ENCODE measurements around the gene CHRNA10. TPM values are rescaled to one million over a fixed set of nuclear protein-coding genes. Genes with fewer than 3 reads are reported as not detected.
"Not testable (repeated sequence)": the region's sequence is repeated elsewhere in the genome, so short reads cannot be mapped to it uniquely, and the experiment has no call there.

CHRNA10 gene
- total and polyA plus RNA-seq, 4 donors, result 0.10 to 1.7 (median 0.36) TPM

- Histone ChIP-seq H3K4me1 (ENCODE audit: control insufficient read depth in 4 of 4, insufficient read depth in 4 of 4, low read length in 3 of 4) (no peaks in the 10 kb centered on the region), H3K27ac (ENCODE audit: low read depth in 1 of 2, low read length in 2 of 2) (no peak overlapping the region), H3K9me3 (ENCODE audit: control insufficient read depth in 4 of 4, low read length in 3 of 4) (no peaks in the 10 kb centered on the region), H3K27me3 (ENCODE audit: control insufficient read depth in 4 of 4, insufficient read depth in 4 of 4, low read length in 3 of 4) (no peaks in the 10 kb centered on the region), H3K36me3 (ENCODE audit: control insufficient read depth in 4 of 4, insufficient read depth in 3 of 4, low read depth in 1 of 4, low read length in 3 of 4) (no peaks in the 10 kb centered on the region), H3K4me3 (ENCODE audit: low read depth in 1 of 3, low read length in 3 of 3) (no peak overlapping the region), H3K9ac (ENCODE audit: low read depth in 1 of 2, low read length in 2 of 2) (no peak overlapping the region)
- 96% methylated on average over 3 of the region's 3 CpGs for WGBS
- no peak for TF ChIP-seq EGR1 (IDR thresholded peaks at IDR 0.05; ENCODE audit: low read depth in 2 of 2)
- TF ChIP-seq GABPA (IDR thresholded peaks at IDR 0.05 in 1 of 2, conservative IDR thresholded peaks at IDR 0.05 in 1 of 2), result no peak
- no peak for TF ChIP-seq FOXA2 (IDR thresholded peaks at IDR 0.05)
- TF ChIP-seq CTCF (IDR thresholded peaks at IDR 0.05; ENCODE audit: low read depth, low read length, missing input control), result no peak
- no peak for TF ChIP-seq HNF4A (conservative IDR thresholded peaks at IDR 0.05)
- TF ChIP-seq RXRA (IDR thresholded peaks at IDR 0.05), result no peak
- no peak for TF ChIP-seq TAF1 (conservative IDR thresholded peaks at IDR 0.05)
- TF ChIP-seq RAD21 (IDR thresholded peaks at IDR 0.05), result no peak
- TF ChIP-seq HNF4G (IDR thresholded peaks at IDR 0.05), result no peak
- no peak for TF ChIP-seq ZBTB33 (IDR thresholded peaks at IDR 0.05)
- TF ChIP-seq ATF3 (IDR thresholded peaks at IDR 0.05), result no peak
- TF ChIP-seq JUND (IDR thresholded peaks at IDR 0.05), result no peak
- TF ChIP-seq YY1 (IDR thresholded peaks at IDR 0.05), result no peak
- no peak for TF ChIP-seq FOXA1 (IDR thresholded peaks at IDR 0.05)
- TF ChIP-seq SP1 (IDR thresholded peaks at IDR 0.05), result no peak
- no peak for TF ChIP-seq NR2F2 (IDR thresholded peaks at IDR 0.05)
- no peak for TF ChIP-seq REST (IDR thresholded peaks at IDR 0.05)
- no peak for TF ChIP-seq MAX (IDR thresholded peaks at IDR 0.05)
- no peak for DNase-seq (ENCODE audit: low spot score)
Measured at GRCh38 chr11:3655547-3655946, 15.6 kb downstream of the CHRNA10 start.

- not testable (repeated sequence) for H3K27ac ChIP-seq (ENCODE audit: low read depth in 1 of 2, low read length in 2 of 2); H3K27me3 ChIP-seq (ENCODE audit: control insufficient read depth in 4 of 4, insufficient read depth in 4 of 4, low read length in 3 of 4); DNase-seq (ENCODE audit: low spot score); H3K9me3 ChIP-seq (ENCODE audit: control insufficient read depth in 4 of 4, low read length in 3 of 4); H3K4me3 ChIP-seq (ENCODE audit: low read depth in 1 of 3, low read length in 3 of 3); H3K9ac ChIP-seq (ENCODE audit: low read depth in 1 of 2, low read length in 2 of 2); H3K4me1 ChIP-seq (ENCODE audit: control insufficient read depth in 4 of 4, insufficient read depth in 4 of 4, low read length in 3 of 4); H3K36me3 ChIP-seq (ENCODE audit: control insufficient read depth in 4 of 4, insufficient read depth in 3 of 4, low read depth in 1 of 4, low read length in 3 of 4)
- 94% methylated on average over 3 of the region's 3 CpGs for WGBS
Measured at GRCh38 chr11:3652514-3652913, 18.7 kb downstream of the CHRNA10 start.

- not testable (repeated sequence) for H3K27me3 ChIP-seq (ENCODE audit: control insufficient read depth in 4 of 4, insufficient read depth in 4 of 4, low read length in 3 of 4); H3K36me3 ChIP-seq (ENCODE audit: control insufficient read depth in 4 of 4, insufficient read depth in 3 of 4, low read depth in 1 of 4, low read length in 3 of 4); H3K27ac ChIP-seq (ENCODE audit: low read depth in 1 of 2, low read length in 2 of 2); H3K9me3 ChIP-seq (ENCODE audit: control insufficient read depth in 4 of 4, low read length in 3 of 4); H3K4me3 ChIP-seq (ENCODE audit: low read depth in 1 of 3, low read length in 3 of 3); DNase-seq (ENCODE audit: low spot score); H3K9ac ChIP-seq (ENCODE audit: low read depth in 1 of 2, low read length in 2 of 2); H3K4me1 ChIP-seq (ENCODE audit: control insufficient read depth in 4 of 4, insufficient read depth in 4 of 4, low read length in 3 of 4)
- 43% methylated on average over 9 of the region's 9 CpGs for WGBS
Measured at GRCh38 chr11:3649374-3649773, 21.8 kb downstream of the CHRNA10 start.

- not testable (repeated sequence) for H3K27me3 ChIP-seq (ENCODE audit: control insufficient read depth in 4 of 4, insufficient read depth in 4 of 4, low read length in 3 of 4); DNase-seq (ENCODE audit: low spot score); H3K36me3 ChIP-seq (ENCODE audit: control insufficient read depth in 4 of 4, insufficient read depth in 3 of 4, low read depth in 1 of 4, low read length in 3 of 4); H3K4me1 ChIP-seq (ENCODE audit: control insufficient read depth in 4 of 4, insufficient read depth in 4 of 4, low read length in 3 of 4); H3K9ac ChIP-seq (ENCODE audit: low read depth in 1 of 2, low read length in 2 of 2); H3K4me3 ChIP-seq (ENCODE audit: low read depth in 1 of 3, low read length in 3 of 3); H3K27ac ChIP-seq (ENCODE audit: low read depth in 1 of 2, low read length in 2 of 2); H3K9me3 ChIP-seq (ENCODE audit: control insufficient read depth in 4 of 4, low read length in 3 of 4)
- WGBS, result 74% methylated on average over 13 of the region's 13 CpGs
Measured at GRCh38 chr11:3648843-3649242, 22.3 kb downstream of the CHRNA10 start.

Data from liver (tissue), 9 donors.